WI38 (cell line): Measurements from ENCODE around the gene C16orf86.

Source experiments
- H3K4me3 ChIP-seq: 2 replicates; pipeline ENCODE4 v1.5.1; 2011; ENCODE audit warnings: low read depth, mild to moderate bottlenecking, control low read depth, low read length
- TF ChIP-seq, protein P1 (sequence below): IDR thresholded peaks from 2 replicates; pipeline ENCODE4 v1.5.1; 2012; ENCODE audit warnings: low read depth, mild to moderate bottlenecking, control low read depth, low read length

C16orf86 gene

DNA sequence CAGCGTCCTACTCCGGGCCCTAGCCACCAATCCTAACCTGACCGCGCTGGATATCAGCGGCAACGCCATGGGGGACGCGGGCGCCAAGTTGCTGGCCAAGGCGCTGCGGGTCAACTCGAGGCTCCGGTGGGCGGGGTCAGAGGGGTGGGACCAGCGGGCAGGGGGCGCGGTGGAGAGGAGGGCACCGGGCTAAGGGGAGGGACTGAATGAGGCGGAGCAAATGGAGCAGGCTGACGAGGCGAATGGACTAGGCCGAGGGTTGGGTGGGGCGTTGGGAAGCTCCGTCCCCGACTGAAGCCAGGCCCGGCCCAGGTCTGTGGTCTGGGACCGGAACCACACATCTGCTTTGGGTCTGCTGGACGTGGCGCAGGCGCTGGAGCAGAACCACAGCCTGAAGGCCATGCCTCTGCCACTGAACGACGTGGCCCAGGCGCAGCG lies 17.1 kb upstream of the C16orf86 start:
- TF ChIP-seq, protein P1, sequence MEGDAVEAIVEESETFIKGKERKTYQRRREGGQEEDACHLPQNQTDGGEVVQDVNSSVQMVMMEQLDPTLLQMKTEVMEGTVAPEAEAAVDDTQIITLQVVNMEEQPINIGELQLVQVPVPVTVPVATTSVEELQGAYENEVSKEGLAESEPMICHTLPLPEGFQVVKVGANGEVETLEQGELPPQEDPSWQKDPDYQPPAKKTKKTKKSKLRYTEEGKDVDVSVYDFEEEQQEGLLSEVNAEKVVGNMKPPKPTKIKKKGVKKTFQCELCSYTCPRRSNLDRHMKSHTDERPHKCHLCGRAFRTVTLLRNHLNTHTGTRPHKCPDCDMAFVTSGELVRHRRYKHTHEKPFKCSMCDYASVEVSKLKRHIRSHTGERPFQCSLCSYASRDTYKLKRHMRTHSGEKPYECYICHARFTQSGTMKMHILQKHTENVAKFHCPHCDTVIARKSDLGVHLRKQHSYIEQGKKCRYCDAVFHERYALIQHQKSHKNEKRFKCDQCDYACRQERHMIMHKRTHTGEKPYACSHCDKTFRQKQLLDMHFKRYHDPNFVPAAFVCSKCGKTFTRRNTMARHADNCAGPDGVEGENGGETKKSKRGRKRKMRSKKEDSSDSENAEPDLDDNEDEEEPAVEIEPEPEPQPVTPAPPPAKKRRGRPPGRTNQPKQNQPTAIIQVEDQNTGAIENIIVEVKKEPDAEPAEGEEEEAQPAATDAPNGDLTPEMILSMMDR, result no peak
- H3K4me3 ChIP-seq, result no peak overlapping the region

DNA sequence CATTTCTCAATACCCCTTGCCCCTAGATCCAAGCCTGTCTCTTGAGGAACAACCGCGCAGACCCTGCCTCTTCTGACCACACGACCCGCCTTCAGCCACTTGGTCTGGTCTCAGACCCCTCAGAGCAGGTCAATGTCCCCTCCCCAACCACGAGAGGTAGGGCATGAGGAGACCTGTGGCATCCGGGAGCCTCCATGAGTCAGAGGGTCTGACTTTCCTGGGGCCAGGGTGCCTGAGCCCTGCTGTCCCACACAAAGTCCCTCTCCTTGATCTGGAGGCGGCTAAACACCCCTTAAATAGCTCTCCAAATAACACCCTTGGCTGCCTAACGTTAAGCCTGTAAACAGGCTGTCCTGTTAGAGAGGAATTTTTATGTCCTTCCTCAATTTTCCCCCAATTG lies 16.6 kb upstream of the C16orf86 start:
- TF ChIP-seq, protein P1, result no peak
- no peak overlapping the region for H3K4me3 ChIP-seq

DNA sequence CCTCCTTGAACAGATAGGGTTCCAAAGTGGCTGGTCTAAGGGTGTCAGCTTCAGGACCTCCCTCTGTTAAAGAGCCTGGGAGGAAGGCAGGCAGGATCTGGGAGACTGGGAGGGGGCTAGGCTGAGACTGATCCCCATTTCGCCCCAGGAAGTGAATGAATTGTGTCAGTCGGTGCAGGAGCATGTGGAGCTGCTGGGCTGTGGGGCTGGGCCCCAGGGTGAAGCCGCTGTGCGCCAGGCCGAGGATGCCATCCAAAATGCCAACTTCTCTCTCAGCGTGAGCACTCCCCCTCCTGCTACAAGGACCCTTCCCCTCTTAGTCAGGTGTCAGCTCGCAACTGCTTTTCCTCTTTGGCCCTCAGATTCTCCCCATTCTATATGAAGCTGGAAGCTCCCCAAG lies 15.6 kb upstream of the C16orf86 start:
- TF ChIP-seq, protein P1, result no peak
- no peak overlapping the region for H3K4me3 ChIP-seq

DNA sequence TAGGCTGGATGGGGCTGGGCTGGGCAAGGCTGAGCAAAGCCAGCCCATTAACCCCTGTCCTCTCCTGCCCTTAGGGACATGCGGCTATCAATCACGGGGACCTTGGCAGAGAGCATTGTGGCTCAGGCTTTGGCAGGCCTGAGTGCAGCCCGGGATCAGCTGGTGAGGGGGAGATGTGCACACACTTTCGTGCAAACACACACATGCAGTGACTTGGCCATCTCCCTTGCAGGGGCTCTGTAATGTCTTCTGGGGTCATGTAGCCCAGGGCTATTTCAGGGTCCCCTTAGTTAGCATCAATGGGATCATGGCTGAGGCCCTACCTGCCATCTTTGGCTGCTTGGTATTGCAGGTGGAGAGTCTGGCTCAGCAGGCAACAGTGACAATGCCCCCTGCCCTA lies 14.8 kb upstream of the C16orf86 start:
- no peak overlapping the region for H3K4me3 ChIP-seq
- TF ChIP-seq, protein P1, result no peak

DNA sequence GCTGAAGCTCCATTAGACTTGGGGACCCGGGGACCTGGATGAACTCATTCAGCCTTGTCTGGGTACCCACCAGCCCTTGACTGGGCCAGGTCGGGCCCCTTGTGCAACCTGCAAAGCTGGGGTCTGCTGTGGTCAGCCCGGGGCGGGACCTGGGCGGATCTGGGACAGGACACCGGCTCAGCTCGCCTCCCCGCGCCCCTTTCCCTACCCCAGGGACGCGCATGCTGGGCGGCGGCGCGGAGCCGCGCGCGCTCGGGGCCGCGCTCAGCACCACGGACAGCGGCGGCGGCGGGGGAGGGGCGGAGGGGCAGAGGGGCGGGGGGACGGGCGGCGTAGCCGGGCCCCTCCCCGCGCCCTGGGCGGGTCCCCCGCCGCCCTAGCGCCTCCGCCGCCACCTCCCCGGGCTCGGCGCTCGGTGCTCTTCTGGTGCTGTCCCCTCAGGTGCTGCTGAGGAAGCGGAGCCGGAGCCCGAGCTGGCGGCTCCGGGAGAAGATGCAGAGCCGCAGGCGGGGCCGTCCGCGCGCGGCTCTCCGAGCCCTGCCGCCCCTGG lies 14.0 kb upstream of the C16orf86 start:
- TF ChIP-seq, protein P1, result no peak
- peak overlapping the region; percentile 58 for H3K4me3 ChIP-seq

DNA sequence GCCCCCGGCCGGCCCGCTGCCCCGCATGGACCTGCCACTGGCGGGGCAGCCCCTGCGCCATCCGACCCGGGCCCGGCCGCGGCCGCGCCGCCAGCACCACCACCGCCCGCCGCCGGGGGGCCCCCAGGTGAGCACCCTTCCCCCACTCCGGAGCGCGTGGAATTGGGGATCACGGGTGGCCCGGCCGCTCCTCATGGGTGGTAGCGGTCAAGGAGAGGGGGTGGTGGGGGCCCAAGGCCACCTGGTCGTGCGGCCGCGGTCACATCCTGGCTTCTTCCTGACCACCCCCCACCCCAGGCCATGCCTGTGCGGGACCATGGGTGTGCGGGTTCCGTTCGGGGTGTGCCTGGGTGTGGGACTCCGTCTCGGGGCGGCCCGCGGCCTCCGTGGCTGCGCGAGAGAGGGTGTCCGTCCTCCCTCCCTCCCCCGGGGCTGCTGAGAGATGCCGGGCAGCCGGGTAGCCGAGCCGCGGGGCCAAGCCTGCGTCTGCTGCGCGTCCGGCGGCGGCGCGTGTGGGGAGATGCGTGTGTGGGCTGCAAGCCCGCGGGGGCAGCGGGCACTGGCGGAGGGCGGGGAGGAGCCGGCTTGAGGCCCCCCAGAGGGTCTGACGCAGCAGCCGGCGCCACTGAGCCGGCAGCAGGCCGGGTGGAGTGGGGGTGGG lies 13.4 kb upstream of the C16orf86 start:
- TF ChIP-seq, protein P1, result 0 out of 2 replicates have a peak, but pooled peaks have one; percentile 14
- H3K4me3 ChIP-seq, result peak overlapping the region; percentile 58

DNA sequence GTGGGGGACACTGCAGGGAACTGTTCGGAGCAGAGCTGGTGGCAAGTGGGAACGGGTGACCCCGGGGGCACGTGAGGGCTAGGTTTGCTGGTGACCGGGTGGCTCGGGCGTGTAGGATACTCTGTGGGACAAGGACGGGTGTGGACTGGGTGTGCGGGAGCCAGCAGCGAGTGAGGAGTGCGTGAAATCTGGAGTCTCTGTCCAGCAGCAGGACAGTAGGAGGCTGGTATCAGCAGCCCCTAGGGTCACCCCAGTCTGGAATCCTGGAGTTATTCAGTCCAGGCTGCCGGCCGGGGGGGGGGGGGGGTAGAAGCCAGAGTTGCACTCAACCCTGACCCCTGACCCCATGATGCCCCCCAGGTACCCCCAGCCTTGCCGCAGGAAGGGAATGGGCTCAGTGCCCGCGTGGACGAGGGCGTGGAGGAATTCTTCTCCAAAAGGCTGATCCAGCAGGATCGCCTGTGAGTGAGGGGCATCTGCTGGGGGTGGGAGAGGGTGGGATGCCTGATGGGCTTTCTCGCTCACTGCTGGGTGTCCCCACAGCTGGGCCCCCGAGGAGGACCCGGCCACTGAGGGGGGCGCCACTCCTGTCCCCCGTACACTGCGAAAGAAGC lies 12.7 kb upstream of the C16orf86 start:
- peak overlapping the region; percentile 58 for H3K4me3 ChIP-seq
- TF ChIP-seq, protein P1, result no peak
